Retina (tissue), 1 donor: ENCODE measurements around the gene ARL8B.
"Not testable (repeated sequence)": the region's sequence is repeated elsewhere in the genome, so short reads cannot be mapped to it uniquely, and the experiment has no call there.

Experiments used
- DNase-seq: peaks from one replicate; pipeline ENCODE4 v3.0.0-alpha.2; 2016

The ARL8B gene

DNA sequence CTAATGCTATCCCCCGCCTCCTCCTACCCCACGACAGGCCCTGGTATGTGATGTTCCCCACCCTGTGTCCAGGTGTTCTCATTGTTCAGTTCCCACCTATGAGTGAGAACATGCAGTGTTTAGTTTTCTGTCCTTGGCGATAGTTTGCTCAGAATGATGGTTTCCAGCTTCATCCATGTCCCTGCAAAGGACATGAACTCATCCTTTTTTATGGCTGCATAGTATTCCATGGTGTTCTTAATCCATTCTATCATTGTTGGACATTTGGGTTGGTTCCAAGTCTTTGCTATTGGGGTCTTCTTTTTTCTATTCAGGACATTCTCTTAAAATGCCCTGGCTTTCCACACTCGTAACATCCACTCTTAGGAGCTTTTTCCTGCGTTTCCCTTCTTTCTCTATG lies 25.1 kb downstream of the ARL8B start:
- DNase-seq = not testable (repeated sequence)

- no peak for DNase-seq
These were observed 27.3 kb downstream of the ARL8B start for GRCh38 chr3:5149306-5149880.

GRCh38 chr3:5151586-5151985 lies 29.5 kb downstream of the ARL8B start:
- no peak for DNase-seq

DNA sequence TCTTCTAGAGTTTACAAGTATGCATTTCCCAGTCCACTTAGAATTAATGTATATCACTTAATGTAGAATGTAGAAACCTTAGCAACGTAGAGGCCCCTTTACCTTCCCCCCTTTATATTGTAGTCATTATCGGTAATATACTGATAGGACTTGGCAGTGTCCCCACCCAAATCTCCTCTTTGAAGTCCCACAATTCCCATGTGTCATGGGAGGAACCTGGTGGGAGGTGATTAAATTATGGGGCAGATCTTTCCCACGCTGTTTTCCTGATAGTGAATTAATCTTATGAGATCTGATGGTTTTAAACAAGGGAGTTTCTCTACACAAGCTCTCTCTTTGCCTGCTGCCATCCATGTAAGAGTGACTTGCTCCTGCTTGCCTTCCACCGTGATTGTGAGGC lies 31.0 kb downstream of the ARL8B start:
- no peak for DNase-seq

- DNase-seq = no peak
These were observed 33.1 kb downstream of the ARL8B start for GRCh38 chr3:5155241-5155640.

DNA sequence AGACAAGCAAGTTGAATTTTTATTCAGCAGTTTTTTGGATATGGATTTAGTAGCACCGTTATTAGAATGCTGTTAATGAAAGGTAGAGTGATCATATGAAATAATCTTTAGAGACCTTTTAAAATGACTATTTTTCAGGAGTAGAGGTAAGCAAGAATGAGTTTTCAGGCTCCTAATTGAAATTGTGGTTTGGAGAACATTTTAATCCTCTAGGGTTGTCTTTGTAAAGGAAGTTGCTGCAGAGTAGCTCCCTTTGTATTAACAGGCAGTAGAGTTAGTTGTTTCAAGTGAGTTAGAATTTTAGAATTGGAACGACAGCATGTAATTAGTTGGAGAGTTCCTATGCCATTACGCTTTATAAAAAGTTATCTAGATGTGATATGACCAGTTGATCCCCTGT lies 38.2 kb downstream of the ARL8B start:
- no peak for DNase-seq

- DNase-seq = no peak
These were observed 39.1 kb downstream of the ARL8B start for GRCh38 chr3:5160940-5161858.

DNA sequence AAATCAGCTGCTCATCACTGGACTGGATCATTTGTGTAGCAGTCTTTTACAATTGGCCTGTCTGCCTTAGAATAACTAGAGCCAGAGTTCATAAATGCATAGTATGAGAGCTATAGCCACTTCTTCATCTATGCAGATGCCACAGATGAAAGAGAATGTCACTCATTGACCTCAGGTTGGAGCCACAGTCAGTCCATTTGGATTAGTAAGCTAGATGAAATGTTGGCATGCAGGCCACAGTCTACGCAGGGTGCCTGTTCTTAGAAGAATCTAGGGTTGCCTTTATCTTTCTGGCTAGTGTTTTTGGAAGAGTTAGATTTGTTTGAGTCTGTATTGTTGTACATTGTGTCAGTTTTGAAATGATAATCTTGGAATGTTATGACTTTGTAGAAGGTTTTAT lies 40.0 kb downstream of the ARL8B start:
- no peak for DNase-seq

DNA sequence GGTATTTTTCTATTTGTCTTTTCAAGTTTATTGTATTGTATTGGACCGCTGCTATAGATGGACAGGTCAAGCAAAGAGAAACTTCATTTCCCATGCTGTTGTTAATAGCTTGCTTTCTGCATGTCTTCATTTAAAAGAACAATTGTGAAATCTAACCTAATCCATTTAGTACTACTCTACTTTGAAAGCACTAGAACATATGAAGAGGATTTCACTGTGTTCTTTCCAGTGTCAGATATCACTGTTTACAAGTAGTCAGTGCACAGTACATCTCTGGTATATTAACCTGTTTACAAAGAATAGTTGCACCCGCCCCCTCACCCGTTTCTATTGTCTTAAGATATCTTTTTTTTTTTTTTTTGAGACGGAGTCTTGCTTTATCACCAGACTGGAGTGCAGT lies 43.6 kb downstream of the ARL8B start:
- DNase-seq = no peak

GRCh38 chr3:5166846-5167245 lies 44.8 kb downstream of the ARL8B start:
- no peak for DNase-seq

- no peak for DNase-seq
These were observed 46.0 kb downstream of the ARL8B start for GRCh38 chr3:5168110-5168509.

GRCh38 chr3:5169807-5170206 lies 47.7 kb downstream of the ARL8B start:
- no peak for DNase-seq

GRCh38 chr3:5170975-5171374 lies 48.9 kb downstream of the ARL8B start:
- DNase-seq = no peak

DNA sequence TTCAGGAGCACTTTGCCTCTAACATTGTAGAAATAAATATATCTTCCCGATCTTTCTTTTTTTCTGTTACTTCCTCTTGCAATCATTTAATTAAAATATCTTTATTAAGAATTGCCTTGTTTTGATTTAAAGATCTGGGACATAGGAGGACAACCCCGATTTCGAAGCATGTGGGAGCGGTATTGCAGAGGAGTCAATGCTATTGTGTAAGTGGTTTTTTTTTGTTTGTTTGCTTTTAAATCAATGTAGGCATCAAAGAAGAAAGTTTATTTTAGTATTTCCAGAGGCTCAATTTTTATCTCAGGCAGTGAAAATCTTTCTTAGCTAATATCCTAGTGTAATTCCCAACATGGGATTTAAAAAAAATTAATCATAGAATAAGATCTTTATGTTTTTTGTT lies 49.9 kb downstream of the ARL8B start:
- DNase-seq = no peak

- DNase-seq = not testable (repeated sequence)
These were observed 56.9 kb downstream of the ARL8B start for GRCh38 chr3:5179036-5179435.

DNA sequence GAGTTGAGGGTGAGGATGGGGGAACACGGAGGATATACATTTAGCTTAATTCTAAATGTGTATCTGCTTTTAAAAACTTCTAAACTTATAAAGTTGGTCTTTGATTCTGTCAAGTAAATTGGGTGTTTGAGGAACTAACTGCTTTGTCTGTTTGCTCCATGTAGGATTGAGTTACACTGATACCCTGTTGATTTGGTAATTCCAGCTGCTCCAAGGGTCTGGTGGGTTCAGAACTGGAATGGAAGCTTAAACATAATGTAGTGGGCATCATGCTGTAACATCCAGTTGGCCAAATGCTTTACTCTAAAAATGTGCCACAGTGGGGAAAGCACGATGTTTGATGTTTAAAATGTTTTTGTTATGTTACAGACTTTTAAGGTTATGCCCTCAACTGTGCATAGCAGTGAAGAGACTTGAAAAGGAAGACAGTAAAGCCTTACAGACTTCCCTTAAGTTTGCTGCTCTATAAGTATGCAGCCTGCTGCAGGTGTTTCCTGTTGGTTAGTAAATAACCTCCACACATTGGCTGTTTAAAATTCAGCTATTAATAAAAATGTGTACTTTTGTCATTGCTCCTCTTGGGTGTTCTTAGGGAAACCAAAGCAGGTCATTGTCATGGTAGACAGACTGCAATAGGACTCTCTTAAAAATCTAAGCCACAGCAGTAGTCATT lies 59.5 kb downstream of the ARL8B start:
- no peak for DNase-seq

- not testable (repeated sequence) for DNase-seq
These were observed 61.6 kb downstream of the ARL8B start for GRCh38 chr3:5183714-5184113.

GRCh38 chr3:5184499-5184898 lies 62.4 kb downstream of the ARL8B start:
- no peak for DNase-seq

DNA sequence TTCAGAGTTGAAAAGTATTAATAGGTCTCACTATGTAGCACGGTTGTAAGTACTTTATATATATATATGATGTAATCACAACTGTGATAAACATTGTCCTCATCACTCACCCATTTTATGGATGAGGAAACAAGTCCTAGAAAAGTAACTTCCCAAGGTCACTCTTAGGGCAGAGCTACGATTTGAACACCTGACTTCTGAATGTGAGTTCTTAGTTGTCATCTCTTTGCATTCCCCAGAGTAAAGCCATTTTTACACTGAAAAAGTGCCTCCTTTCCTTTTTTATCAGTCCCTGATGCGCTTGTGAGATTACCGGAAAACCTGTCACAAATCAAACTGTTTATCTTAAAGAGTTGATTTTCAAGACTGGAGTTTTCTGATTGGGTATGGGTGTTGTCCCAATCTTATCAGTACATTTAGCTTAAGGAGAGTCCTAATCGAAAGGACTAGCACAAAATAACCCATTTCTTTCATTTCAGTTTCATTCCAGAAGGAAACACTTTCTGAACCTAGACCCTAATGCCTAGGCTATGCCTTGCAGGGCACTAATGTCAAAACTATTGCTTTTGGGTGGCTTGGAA lies 63.1 kb downstream of the ARL8B start:
- DNase-seq = no peak

GRCh38 chr3:5186089-5186857 lies 64.2 kb downstream of the ARL8B start:
- no peak for DNase-seq

DNA sequence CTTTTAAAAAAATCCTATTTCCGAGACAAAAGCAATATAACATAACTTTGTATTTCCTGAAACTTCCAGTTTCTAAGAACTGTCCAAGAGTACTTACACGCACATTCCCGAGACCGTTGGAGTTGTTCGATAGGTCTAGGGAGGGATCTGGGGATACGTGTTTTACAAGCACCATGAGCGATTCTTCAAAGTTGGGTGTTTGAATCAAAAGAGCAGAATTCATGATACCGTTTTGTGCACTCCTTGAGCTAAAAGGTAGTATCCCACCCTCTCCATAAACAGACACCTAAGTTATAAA lies 64.7 kb downstream of the ARL8B start:
- no peak for DNase-seq

DNA sequence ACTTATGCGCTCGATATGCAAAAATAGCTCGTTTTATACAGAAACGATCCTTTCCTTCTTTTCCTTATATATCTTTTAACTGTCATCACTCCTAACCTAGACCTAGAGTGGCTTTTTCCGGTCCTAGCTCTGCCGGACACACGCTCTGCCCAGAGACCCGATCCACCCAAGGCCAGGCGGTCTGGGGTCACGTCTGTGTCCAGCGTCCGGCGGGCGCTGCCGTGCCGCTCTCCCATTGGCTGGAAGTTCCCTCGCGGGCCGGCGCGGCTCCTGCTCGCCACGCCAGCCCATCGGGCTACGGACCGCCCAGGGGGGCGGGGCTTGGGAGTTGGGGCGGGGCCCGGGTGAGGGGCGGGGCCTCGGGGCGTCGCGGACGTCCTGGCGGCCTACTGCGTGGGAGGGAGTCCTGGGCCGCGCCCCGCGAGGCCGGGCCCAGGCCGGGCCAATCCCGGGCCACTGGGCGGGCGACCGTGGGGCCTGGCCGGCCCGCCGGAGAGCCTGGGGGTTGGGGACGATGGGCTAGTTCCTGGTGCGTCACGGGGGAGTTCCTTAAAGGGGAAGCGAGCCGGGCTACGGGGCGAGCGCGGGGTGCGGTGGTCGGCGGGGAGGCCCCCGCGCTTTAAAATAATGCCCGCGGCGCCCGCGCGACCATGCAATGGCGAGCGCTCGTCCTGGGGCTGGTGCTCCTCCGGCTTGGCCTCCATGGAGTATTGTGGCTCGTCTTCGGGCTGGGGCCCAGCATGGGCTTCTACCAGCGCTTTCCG lies 65.2 kb downstream of the ARL8B start, which contains the start of gene EDEM1:
Gene EDEM1, plus strand, starts transcription at position 552 of the 764 bp plus-strand sequence. Its CDS starts 99 bp downstream, at position 651.
- peak; percentile 90 for DNase-seq
